ENCODE data around the gene MPL.

- TF ChIP-seq TAF1 (IDR thresholded peaks at IDR 0.05; ENCODE audit: borderline replicate concordance, insufficient read depth, low read length) (no peak), POLR2AphosphoS5 (IDR thresholded peaks at IDR 0.05; ENCODE audit: low read depth, low read length) (no peak), REST (IDR thresholded peaks at IDR 0.05; ENCODE audit: insufficient read depth in 1 of 2, low read depth in 2 of 2, low read length in 2 of 2) (no peak)
These were observed 55.1 kb downstream of the MPL start for GRCh38 chr1:43392702-43393101.
